HG03135 (cell line): ENCODE measurements around the gene COL15A1.

Source experiments
- ATAC-seq: cut with Tn5 transposase; IDR thresholded peaks from one replicate; pipeline ENCODE4 v1.9.1; 2021; ENCODE audit warnings: mild to moderate bottlenecking, moderate library complexity; ENCODE audit not compliant: unreplicated experiment

COL15A1 gene

DNA sequence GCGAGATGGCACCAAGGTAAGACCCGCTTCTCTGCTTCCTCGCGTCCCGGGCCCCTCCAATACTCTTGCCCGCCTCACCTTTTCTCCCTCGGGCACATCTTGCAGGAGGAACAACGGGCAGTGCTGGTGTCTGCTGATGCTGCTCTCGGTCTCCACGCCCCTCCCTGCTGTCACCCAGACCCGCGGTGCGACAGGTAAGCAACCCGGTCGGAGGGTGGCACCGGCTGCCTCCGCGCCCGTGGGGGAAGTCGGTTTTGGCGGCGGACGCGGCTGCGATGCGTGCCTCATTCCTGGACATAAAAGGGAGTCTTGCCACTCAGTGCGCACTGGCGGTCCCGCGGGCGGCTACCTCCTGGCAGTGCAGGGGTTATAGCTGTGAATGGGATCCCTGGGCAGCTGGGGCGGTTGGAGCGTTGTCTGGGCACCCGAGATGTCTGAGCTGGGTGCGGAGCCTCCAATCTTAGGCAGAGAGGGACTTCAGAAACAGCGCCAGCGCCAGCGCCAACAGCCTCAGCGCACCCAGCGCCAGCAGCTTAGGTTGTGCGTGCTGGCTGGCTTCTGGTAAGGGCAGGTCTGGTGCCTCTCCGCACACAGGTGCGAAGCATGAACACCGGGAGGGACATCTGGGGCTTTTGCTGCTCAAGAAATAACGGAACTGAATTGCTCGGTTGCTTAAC lies 488 bp downstream of the COL15A1 start:
- ATAC-seq: no peak

DNA sequence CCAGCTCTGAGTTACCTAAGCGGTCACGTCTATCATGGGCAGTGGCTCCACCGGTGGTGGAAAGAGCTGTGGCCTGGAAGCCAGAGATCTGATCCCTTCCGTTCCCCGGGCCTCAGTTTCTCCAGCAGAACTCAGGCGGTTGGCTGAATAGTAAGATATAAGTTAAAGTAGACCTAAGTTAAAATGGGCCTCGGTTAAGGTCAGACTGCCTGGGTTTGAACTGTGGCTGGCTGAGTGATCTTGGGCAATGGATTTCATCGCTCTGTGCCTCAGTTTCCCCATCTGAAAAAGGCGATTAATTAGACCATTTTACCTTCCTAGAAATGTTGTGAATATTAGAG lies 997 bp downstream of the COL15A1 start:
- no peak for ATAC-seq

DNA sequence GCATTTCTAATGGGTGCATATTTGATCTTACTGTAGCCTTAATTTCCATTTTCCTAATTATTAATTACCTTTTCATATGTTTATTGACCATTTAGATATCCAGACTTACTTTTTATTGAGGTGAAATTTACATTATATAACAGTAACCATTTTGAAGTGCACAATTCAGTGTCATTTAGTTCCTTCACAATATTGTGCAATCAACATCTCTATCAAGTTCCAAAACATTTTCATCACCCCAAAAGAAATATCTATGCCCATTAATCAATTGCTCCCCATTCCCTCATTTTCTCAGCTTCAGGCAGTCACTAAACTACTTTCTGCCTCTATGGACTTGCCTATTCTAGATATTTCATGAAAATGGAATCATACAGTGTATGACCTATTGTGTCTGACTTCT lies 5.9 kb downstream of the COL15A1 start:
- no peak for ATAC-seq

- no peak for ATAC-seq
These were observed 6.6 kb downstream of the COL15A1 start for GRCh38 chr9:98950262-98950661.

DNA sequence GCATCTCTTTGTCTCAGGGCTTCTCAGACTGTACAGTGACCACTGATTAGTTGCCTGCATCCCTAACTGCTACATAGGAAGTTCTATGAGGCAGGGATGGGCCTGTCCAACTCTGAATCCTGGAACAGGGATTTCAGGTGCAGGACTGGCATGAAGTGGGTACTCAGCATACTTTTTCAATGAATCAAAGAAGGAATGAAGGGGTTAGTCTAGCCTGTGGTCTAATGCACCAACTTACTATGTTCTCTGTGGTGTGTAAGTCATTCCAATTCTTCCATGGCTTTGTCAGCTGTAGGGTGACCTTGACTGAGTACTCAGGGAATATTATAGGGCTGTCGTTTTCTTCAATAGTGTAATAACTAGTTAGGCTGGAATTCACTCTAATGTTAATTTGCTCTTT lies 8.3 kb downstream of the COL15A1 start:
- ATAC-seq: no peak

GRCh38 chr9:98953581-98954243 lies 10.0 kb downstream of the COL15A1 start:
- no peak for ATAC-seq

- ATAC-seq: no peak
These were observed 10.5 kb downstream of the COL15A1 start for GRCh38 chr9:98954244-98954610.

DNA sequence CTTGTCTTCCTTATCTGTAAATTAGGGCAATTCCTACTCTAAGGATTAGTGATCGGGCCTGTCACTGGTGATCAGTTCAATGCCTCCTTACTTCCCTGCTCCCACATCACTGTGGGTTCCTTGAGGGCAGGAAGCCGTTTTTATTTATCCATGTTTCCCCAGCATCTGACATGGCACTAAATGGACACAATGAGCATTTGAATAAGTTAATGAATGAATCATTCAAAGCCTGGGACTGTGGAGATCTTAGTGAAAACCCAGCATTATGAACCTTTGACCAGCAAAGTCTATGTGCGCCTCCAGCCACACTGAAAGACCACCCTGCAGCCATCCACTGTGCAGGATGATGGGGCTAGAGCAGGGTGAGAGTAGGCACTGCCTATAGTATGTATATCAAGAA lies 11.6 kb downstream of the COL15A1 start:
- ATAC-seq: no peak

GRCh38 chr9:98957826-98958225 lies 14.1 kb downstream of the COL15A1 start:
- no peak for ATAC-seq

DNA sequence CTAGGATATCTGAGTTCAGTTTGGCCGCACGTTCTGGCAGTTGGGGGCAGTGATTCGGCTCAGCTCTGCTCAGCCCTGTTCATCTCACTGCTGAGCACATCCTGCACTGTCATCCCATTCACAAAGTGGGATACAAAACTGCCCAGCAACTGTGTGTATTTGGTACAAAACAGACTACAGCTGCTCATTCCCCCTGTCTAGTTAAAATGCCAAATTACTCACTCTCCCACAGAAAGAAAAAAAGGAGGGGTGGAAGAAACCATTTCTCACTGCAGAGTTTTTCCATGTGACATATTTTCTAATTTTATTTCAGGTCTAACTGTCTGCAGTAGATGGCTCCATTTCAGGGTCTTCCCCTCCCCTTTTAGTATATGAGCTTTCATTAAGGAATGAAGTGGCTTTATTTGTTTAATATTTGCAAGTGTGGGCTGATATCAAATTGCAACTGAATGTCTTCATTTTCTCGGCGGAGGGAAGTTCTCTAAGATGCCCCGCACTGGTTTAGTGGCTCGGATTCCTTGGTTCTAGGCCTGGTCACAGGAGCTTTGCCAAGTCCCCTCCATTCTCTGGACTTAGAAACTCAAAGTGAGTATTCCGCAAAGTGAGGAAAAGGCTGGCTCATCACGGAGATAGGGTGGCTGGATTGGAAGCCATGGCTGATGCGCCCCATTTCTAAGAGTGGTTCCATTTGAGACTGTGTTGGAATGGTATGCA lies 14.7 kb downstream of the COL15A1 start:
- no peak for ATAC-seq

- ATAC-seq: no peak
These were observed 16.7 kb downstream of the COL15A1 start for GRCh38 chr9:98960409-98960808.

GRCh38 chr9:98961513-98962180 lies 17.9 kb downstream of the COL15A1 start:
- ATAC-seq: no peak

DNA sequence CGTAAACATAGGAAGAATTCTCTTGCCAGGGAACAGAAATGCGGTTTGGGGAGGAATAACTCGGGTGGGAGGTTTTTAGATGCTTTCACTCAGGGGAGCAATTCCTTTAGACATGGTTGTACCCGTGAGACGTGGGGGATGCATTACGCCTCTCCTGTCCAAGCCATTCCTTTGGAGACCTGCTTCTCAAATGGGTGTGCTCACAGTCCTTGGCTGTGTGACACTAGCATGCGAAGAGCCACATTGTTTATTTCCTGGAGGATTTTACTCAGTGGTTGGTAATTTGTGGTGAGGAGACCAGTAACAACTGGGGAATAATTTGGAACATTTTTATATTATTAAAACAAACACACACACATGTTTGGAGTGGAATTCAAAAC lies 18.5 kb downstream of the COL15A1 start:
- no peak for ATAC-seq

DNA sequence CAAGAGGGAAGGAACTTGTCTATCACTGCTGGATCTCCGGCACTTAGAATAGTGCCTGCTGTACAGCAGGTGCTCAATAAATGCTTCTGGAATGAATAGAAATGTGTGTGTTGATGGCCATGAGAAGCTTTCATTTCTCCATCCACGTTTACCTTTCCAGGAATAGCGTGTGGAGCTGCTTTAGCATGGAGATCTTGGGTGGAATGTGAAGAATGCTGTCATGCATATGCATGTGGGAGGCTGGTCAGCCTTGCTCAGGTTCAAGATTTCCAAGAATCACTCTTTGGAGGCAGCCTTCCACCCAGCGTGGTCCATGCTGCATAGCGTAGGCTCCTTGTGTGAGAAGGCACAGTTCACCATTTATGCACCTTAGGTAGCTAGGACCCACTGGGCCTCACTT lies 19.2 kb downstream of the COL15A1 start:
- ATAC-seq: no peak

GRCh38 chr9:98964201-98964600 lies 20.5 kb downstream of the COL15A1 start:
- no peak for ATAC-seq

DNA sequence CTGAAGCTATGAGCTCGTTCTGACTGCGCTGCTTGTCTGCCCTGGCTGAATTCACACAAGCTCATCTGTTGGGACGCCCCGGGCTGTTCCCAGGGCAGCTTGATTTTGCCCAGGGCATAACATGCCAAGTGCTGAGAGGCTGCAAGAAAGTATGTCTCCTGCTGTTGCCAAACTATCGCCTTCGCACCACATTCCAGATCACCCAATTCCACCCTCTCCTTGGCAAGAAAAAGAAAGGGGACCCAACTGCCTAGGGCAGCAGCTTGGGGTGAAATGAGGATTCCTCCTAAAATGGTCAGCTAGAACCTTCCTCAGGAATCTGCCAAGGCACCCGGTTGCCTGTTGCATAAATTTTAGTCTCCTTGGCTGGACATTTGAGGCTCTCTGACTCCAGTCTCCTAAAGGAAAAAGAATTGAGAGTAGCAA lies 21.2 kb downstream of the COL15A1 start:
- ATAC-seq: no peak

DNA sequence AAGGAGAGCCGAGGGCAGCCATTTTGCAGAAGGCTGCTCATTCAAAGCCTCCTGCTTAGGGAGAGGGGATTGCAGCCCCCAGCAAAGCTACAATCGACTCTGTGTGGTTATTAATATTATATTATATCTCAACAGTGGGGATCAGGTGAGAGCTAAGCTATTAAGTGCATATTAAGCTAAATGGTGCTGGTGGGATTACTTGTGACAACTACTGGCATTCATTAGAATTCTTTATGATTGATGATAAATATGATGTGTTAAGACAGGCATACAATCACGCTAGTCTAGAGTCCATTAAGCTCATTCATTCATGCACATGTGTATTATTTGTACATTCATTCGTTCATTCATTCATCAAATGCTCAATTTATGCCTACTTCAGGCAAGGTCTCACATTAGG lies 23.0 kb downstream of the COL15A1 start:
- ATAC-seq: no peak

GRCh38 chr9:98967257-98967656 lies 23.6 kb downstream of the COL15A1 start:
- ATAC-seq: no peak

DNA sequence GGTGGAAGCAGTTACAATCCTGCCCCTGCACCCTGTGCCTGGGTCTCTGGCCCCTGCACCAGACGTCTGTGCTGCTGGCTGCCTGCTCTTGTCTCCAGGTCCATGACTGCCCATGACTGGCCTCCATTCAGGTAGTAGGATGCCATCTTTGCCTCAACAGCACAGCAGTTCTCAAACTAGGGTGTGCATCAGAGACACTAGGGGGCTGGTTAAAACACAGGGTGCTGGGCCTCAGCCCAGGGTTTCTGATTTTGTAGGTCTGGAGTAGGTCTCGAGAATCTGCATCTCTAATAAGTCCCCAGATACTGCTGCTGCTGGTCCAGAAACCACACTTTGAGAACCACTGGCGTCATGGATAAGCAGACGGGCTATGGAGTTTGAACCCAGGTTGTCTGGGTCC lies 24.0 kb downstream of the COL15A1 start:
- no peak for ATAC-seq

DNA sequence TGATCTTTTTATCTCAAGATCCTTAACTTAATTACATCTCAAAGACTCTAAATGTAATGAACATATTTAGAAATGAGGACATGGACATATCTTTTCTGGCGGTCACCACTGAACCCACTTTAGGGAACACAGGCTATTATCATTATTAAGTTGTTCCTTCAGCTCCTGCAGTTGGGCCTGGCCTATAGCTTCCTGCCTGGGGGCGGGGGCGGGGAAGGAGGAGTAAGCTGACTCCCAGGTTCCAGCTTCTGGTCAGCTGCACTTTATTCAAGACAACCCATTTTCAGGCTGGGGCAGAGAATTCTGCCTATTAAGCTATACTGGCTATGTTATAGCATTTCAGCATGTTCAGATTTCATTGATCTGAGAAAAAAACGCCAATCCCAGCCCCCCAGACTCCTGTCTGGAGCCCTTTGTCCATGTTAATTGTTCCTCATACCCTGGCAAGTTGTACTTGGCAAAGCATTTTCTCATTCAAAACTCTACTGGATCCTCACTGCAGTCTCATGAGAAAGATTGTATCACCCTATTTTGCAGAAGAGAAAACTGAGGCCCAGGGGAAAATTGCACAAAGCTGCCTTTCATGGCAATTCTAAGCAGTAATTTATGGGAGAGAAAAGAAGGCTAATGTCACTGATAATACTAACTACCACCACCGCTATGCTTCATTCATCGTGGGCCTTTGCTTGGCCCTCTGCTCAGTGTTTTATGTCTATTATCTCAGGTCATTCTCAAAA lies 25.1 kb downstream of the COL15A1 start:
- no peak for ATAC-seq

- no peak for ATAC-seq
These were observed 26.9 kb downstream of the COL15A1 start for GRCh38 chr9:98970532-98971041.
